Upper lobe of left lung (tissue), 6 donors: ENCODE data around the gene TFCP2. TPM values are rescaled to one million over a fixed set of nuclear protein-coding genes. Genes with fewer than 3 reads are reported as not detected.

ENCODE experiments used
- ATAC-seq, 2 donors: fragments of 200-7000 bp; cut with Tn5 transposase; one replicate each; pipeline ENCODE4 v1.9.1; 2022; ENCODE audit warnings: mild to moderate bottlenecking in 2 of 2, moderate library complexity in 2 of 2; ENCODE audit not compliant: low FRiP score in 2 of 2
- DNase-seq, 2 donors: peaks; one replicate each; pipeline ENCODE4 v3.0.0-alpha.2; 2019 to 2020
- H3K27ac ChIP-seq, 4 donors: fragments of 200-600 bp; sonication (generic); one replicate each; pipeline ENCODE4 v1.5.1; 2016 to 2019
- H3K27me3 ChIP-seq, 4 donors: fragments of 200-600 bp; sonication (generic); one replicate each; pipeline ENCODE4 v1.5.1; 2017 to 2019
- H3K36me3 ChIP-seq, 4 donors: fragments of 200-600 bp; sonication (generic); one replicate each; pipeline ENCODE4 v1.5.1; 2016 to 2019
- H3K4me1 ChIP-seq, 4 donors: fragments of 200-600 bp; sonication (generic); one replicate each; pipeline ENCODE4 v1.5.1; 2018 to 2019
- H3K4me3 ChIP-seq, 4 donors: fragments of 200-600 bp; sonication (generic); one replicate each; pipeline ENCODE4 v1.5.1; 2017 to 2019; ENCODE audit warnings: mild to moderate bottlenecking in 2 of 4, moderate library complexity in 1 of 4
- H3K9me3 ChIP-seq, 4 donors: fragments of 200-600 bp; sonication (generic); one replicate each; pipeline ENCODE4 v1.5.1; 2018 to 2019
- EP300 ChIP-seq, 4 donors: sonication (generic); formaldehyde crosslinking; IDR thresholded peaks; one replicate each; pipeline ENCODE4 v1.5.1; 2017; ENCODE audit warnings: antibody characterized with exemption in 4 of 4, control low read depth in 2 of 4
- POLR2A ChIP-seq, 4 donors: fragments of 450-650 bp; IDR thresholded peaks; one replicate each; pipeline ENCODE4 v1.5.1; 2016 to 2017; ENCODE audit warnings: antibody characterized with exemption in 4 of 4, mild to moderate bottlenecking in 2 of 4
- POLR2AphosphoS5 ChIP-seq, 2 donors: sonication (generic); formaldehyde crosslinking; IDR thresholded peaks; one replicate each; pipeline ENCODE4 v1.5.1; 2017; ENCODE audit warnings: antibody characterized with exemption in 2 of 2
- WGBS, 2 donors: methylation state at CpG; one replicate each; pipeline ENCODE4 v1.1.5; 2017 to 2018; 5-methylcytosine and 5-hydroxymethylcytosine counted together
- total RNA-seq, 6 donors: library from RNA; depleted of rRNA in 4 of 6; stranded (reverse); fragments of >200 nt in 4 of 6; gene quantifications; one replicate each; pipeline versions ENCODE4 v1.1.0 to v1.2.1, GENCODE V29; 2016 to 2021
- TF ChIP-seq, protein P1 (sequence below), 6 experiments: fragments of 450-650 bp in 4 of 6; fragments of 200-600 bp in 2 of 6; sonication (generic) in 2 of 6; IDR thresholded peaks; one replicate each; pipeline ENCODE4 v1.5.1; 2016 to 2019; ENCODE audit warnings: antibody characterized with exemption in 6 of 6
- donor health status: DM: no; HTN: no; CAD: no; lungs with moderate emphysema.
- donor health status: DM: no; HTN: yes; CAD: no; lungs with severe emphysema.

The TFCP2 gene
- total RNA-seq, 6 donors from 2014 or later: 9.6 to 23.3 (median 20.0) TPM

DNA sequence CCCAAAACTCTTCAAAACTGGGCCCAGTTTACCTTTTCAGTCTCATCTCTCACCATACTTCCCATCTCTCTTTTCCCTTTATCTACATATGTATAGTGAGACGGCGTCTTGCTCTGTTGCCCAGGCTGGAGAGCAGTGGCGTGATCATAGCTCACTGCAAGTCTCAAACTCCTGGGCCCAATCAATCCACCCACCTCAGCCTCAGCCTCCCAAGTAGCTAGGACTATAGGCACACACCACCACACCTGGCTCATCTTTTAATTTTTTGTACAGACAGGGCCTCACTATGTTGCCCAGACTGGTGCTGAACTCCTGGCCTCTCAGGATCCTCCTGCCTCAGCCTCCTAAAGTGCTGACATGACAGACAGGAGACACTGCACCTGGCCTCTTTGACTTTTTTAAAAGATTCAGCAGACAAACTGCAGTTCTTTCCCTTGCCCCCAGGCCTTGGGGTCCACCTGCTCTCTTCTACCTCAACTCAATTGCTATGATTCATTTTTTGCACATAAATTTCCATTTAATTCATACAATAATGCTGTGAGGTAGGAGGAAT is 33.6 kb downstream of the TFCP2 start:
- TF ChIP-seq, protein P1, sequence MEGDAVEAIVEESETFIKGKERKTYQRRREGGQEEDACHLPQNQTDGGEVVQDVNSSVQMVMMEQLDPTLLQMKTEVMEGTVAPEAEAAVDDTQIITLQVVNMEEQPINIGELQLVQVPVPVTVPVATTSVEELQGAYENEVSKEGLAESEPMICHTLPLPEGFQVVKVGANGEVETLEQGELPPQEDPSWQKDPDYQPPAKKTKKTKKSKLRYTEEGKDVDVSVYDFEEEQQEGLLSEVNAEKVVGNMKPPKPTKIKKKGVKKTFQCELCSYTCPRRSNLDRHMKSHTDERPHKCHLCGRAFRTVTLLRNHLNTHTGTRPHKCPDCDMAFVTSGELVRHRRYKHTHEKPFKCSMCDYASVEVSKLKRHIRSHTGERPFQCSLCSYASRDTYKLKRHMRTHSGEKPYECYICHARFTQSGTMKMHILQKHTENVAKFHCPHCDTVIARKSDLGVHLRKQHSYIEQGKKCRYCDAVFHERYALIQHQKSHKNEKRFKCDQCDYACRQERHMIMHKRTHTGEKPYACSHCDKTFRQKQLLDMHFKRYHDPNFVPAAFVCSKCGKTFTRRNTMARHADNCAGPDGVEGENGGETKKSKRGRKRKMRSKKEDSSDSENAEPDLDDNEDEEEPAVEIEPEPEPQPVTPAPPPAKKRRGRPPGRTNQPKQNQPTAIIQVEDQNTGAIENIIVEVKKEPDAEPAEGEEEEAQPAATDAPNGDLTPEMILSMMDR (IDR thresholded peaks at IDR 0.05): no peak
- no peaks in the 10 kb centered on the region for H3K4me1 ChIP-seq
- no peaks in the 10 kb centered on the region for H3K9me3 ChIP-seq
- H3K27ac ChIP-seq: no peak overlapping the region
- no peak overlapping the region for H3K4me3 ChIP-seq
- 64 to 98% methylated on average over 3 of the region's 3 CpGs for WGBS, 2 donors
- DNase-seq: no peak
- no peak for ATAC-seq
- H3K27me3 ChIP-seq: no peaks in the 10 kb centered on the region
- H3K36me3 ChIP-seq: peaks cover 0 to 25% (median 7%) of the 10 kb centered on the region in 4 donors

- WGBS, 2 donors: 75 to 82% methylated on average over 5 of the region's 5 CpGs
Observed at GRCh38 chr12:51132693-51133092, 40.2 kb downstream of the TFCP2 start.

DNA sequence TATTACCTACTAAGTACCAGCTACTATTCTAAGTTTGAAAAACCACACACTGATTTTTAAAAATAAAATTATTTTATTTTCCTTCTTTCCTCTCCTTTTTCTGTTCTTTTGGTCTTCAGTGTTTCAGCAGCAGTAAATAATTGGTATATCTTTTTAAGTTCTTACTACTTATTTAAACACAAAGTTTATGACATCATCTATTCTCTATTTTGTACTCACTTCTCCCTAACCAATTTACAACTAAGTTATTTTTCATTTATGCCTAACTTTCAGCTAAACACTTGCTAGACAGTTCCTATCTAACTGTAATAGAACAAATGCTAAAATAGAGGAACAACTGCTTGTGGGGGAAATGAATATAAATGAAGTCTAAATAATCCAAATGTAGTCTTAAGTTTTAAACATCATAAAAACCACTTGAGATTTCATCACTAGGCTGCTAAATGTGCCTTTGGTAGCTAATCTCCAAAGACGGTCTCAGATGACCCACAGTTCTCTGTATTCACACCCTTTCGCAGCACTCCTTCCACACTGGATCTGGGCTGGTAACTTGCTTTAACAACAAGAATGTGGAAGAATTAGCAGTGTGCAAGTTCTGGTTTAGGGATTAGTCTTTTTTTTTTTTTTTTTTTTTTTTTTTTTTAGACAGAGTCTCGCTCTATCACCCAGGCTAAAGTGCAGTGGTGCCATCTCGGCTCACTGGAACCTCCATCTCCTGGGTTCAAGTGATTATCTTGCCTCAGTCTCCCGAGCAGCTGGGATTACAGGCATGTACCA is 41.0 kb downstream of the TFCP2 start:
- H3K4me1 ChIP-seq: no peaks in the 10 kb centered on the region
- ATAC-seq (no peak), DNase-seq (no peak)
- no peak overlapping the region for H3K4me3 ChIP-seq
- TF ChIP-seq EP300 (IDR thresholded peaks at IDR 0.05): no peak
- no peak for TF ChIP-seq POLR2AphosphoS5 (IDR thresholded peaks at IDR 0.05)
- TF ChIP-seq, protein P1 (IDR thresholded peaks at IDR 0.05): no peak
- no peak for TF ChIP-seq POLR2A (IDR thresholded peaks at IDR 0.05)
- H3K9me3 ChIP-seq: no peaks in the 10 kb centered on the region
- WGBS, 2 donors: 85 to 93% methylated on average over 5 of the region's 5 CpGs
- H3K27ac ChIP-seq: no peak overlapping the region
- no peaks in the 10 kb centered on the region for H3K27me3 ChIP-seq
- H3K36me3 ChIP-seq: peaks cover 0 to 11% (median 0%) of the 10 kb centered on the region in 4 donors

More at GRCh38 chr12:51132693-51133092, 40.2 kb downstream of the TFCP2 start:
- H3K27me3 ChIP-seq: no peaks in the 10 kb centered on the region
- no peaks in the 10 kb centered on the region for H3K9me3 ChIP-seq
- ATAC-seq: no peak
- no peak overlapping the region for H3K4me3 ChIP-seq
- no peak overlapping the region for H3K27ac ChIP-seq
- H3K36me3 ChIP-seq: peaks cover 0 to 12% (median 0%) of the 10 kb centered on the region in 4 donors
- no peak for DNase-seq
- H3K4me1 ChIP-seq: no peaks in the 10 kb centered on the region
- TF ChIP-seq POLR2A (IDR thresholded peaks at IDR 0.05) (no peak), EP300 (IDR thresholded peaks at IDR 0.05) (no peak), POLR2AphosphoS5 (IDR thresholded peaks at IDR 0.05) (no peak)
- TF ChIP-seq, protein P1 (IDR thresholded peaks at IDR 0.05): no peak

- WGBS, 2 donors: 83 to 88% methylated on average over 3 of the region's 3 CpGs
- no peak overlapping the region for H3K4me3 ChIP-seq
- H3K4me1 ChIP-seq: no peaks in the 10 kb centered on the region
- peaks cover 5 to 15% (median 8%) of the 10 kb centered on the region in 4 donors for H3K36me3 ChIP-seq
- DNase-seq (no peak), ATAC-seq (no peak)
- H3K27me3 ChIP-seq: no peaks in the 10 kb centered on the region
- no peak for TF ChIP-seq POLR2AphosphoS5 (IDR thresholded peaks at IDR 0.05)
- TF ChIP-seq EP300 (IDR thresholded peaks at IDR 0.05): no peak
- TF ChIP-seq POLR2A (IDR thresholded peaks at IDR 0.05): no peak
- TF ChIP-seq, protein P1 (IDR thresholded peaks at IDR 0.05): no peak
- H3K27ac ChIP-seq: no peak overlapping the region
- H3K9me3 ChIP-seq: no peaks in the 10 kb centered on the region
Observed at GRCh38 chr12:51128919-51129318, 44.0 kb downstream of the TFCP2 start.
